ENCODE data around the gene FARS2.
"Not testable (repeated sequence)": the region's sequence is repeated elsewhere in the genome, so short reads cannot be mapped to it uniquely, and the experiment has no call there.

The FARS2 gene

DNA sequence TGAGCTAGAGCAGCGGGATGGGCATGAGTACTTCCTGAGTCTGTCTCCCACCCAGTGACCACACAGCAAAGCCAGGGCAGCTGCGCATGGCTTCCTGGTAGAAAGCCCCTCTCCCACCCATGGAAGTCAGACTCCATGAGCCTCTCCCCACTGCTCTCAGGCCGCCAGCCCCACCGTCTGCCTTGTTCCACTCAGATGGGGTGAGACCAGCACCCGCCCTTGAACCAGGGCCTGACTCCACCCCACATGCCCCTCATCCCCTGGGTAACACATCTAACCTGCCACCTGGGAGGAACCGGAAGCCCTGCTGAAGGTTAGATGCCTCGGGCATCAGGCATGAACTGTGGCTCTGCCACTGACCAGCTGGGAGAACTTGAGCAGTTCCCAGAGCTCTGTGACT is 517.6 kb downstream of the FARS2 start:
- no peak for DNase-seq

GRCh38 chr6:5781019-5781418 is 519.7 kb downstream of the FARS2 start:
- DNase-seq: no peak

- no peak for DNase-seq
These were observed 520.7 kb downstream of the FARS2 start for GRCh38 chr6:5781966-5782556.

GRCh38 chr6:5782783-5783547 is 521.7 kb downstream of the FARS2 start:
- peak; percentile 24 for DNase-seq

GRCh38 chr6:5783584-5784089 is 522.3 kb downstream of the FARS2 start:
- DNase-seq: no peak

DNA sequence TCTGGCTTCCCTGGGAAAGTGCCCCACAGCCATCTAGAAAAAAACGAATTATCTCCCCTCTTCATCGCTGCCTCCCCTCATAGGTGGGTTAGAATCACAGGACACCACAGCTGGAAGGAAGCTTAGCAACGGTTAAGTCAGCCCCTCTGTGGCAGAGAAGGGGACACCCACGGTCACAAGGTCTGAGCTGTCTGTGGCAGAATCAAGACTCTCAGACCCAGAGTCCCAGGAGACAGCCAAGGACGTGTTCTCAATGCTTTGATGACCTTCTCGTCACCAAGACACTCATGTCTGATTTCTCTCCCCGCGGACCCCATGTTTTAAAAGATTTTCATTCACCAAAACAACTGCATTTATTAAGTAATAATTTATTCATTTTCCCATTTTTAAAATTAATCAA is 523.9 kb downstream of the FARS2 start:
- DNase-seq: no peak

DNA sequence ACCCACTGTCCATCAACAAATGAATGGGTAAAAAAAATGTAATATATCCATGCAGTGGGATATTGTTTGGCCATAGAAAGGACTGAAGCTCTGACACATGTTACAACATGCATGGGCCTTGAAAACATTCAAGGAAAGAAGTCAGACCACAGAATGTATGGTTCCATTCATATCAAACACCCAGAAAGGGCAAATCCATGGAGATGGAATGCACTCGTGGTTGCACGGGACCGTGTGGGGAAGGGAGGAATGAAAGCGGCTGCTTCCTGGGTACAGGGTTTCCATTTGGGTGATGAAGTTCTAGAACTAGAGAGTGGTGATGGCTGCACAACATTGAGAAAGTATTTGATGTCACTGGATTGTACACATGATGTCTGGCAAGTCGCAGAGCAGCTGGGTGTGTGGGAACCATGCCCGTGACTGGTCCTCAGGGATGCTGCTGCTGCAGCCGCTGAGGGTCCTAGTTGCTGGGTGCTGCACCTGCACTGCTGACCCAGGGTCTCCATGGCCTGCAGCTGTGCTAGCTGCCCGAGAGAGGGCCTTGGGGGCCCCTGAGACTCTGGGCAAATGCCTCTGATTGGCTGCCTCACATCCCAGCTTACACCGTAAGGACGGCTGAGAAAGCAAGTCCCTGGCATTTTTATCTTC is 525.1 kb downstream of the FARS2 start:
- DNase-seq: no peak

DNA sequence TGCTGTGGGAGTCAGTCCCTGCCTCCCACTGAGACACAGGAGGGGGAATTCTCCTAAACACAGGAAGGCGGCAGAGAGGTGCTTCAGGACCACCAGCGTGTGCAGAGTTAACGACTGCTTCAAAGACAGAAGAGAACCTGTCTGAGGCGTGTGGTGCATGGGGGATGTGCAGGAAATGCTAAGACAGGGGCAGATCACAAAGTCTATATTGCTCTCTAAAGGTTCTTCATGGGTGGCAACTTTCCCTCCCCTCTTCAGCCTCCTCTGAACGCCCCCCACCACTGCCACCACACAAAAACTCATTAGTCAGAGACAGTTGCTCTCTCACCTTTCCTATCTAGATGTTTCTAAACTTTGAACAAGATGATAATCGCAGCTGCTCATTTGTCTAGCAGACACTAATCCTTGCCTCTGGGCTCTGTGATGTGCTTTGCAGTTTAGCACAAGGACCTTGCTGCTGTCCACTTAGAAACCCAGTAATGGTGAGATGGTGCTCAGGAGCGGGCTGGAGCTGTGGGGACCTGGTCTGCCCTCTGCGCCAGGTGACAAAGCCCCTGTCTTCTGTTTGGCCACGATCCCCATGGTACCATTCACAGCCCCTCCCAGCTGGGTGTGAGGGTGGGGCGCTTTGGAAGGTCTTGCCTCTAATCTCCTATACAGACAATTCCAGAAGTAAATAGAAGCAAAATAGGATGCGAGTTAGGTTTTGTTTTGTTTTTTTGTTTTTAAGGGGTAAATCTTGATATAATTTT is 525.8 kb downstream of the FARS2 start:
- DNase-seq: no peak

GRCh38 chr6:5789426-5789825 is 528.1 kb downstream of the FARS2 start:
- DNase-seq: not testable (repeated sequence)

DNA sequence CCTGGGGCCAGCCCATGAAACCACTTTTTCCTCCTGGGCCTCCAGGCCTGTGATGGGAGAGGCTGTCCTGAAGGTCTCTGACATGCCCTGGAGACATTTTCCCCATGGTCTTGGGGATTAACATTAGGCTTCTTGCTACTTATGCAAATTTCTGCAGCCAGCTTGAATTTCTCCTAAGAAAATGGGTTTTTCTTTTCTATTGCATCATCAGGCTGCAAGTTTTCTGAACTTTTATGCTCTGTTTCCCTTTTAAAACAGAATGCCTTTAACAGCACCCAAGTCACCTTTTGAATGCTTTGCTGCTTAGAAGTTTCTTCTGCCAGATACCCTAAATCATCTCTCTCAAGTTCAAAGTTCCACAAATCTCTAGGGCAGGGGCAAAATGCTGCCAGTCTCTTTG is 535.2 kb downstream of the FARS2 start:
- DNase-seq: not testable (repeated sequence)

- not testable (repeated sequence) for DNase-seq
These were observed 545.1 kb downstream of the FARS2 start for GRCh38 chr6:5806406-5806805.

DNA sequence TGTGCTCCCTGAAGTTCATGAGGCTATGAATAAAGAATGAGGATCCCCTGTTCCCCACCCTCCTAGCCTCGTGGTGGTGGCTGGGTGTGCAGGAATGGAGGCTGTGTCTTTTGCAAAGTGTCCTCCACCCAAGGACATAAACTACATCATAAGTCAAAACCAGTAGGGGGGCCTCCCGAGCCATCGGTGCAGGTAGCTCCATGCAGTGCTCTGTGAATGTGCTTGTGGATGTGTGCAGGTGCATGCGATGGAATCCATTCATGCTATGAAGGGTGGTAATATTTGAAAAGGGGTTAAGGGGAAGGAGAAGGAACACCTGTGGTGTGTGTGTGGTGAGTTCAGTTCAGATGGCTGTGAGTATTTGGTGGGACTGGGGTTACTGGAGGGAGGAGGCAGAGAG is 548.1 kb downstream of the FARS2 start:
- DNase-seq: no peak

DNA sequence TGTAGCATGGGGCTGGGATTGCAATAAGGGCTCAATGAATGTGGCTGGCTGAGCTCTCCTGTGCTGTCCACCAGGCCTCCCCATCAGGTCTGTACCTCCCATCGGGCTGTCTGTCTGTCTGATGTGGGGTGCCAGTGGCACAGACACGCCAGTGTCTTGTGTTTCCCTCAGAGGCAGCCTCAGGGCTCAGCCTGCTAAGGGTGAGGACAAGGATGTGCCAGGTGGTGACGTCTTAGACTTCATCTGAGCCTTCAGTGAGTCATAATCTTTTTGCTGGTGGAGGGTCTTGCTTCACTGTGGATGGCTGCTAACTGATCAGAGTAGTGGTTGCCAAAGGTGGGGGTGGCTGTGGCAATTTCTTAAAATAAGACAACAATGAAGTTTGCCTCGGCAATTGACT is 550.7 kb downstream of the FARS2 start:
- DNase-seq: no peak

DNA sequence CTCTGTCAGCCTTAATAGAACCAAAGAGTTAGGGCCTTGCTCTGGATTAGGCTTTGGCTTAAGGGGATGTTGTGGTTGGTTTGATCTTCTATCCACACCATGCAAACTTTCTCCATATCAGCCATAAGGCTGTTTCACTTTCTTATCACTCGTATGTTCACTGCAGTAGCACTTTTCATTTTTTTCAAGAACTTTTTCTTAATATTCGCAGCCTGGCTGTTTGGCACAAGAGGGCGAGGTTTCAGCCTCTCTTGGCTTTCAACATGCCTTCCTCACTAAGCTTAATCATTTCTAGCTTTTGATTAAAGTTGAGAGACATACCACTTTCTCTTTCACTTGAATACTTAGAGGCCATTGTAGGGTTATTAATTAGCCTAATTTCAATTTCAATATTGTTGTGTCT is 552.3 kb downstream of the FARS2 start:
- DNase-seq: no peak

DNA sequence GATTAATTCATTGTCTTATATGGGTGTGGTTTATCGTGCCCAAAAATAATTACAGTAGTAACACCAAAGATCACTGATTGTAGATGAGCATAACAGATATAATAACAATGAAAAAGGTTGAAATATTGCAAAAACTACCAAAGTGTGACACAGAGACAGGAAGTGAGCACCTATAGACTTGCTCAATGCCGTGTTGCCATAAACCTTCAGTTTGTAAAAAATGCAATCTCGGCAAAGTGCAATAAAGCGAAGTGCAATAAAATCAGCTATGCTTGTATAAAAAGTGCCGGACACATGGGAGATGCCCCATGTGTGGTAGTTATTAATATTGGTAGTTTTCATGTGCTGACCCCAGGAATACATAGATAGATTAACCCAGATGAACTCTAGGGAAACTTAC is 552.8 kb downstream of the FARS2 start:
- no peak for DNase-seq

GRCh38 chr6:5814901-5815300 is 553.6 kb downstream of the FARS2 start:
- no peak for DNase-seq

GRCh38 chr6:5817869-5818268 is 556.6 kb downstream of the FARS2 start:
- no peak for DNase-seq

DNA sequence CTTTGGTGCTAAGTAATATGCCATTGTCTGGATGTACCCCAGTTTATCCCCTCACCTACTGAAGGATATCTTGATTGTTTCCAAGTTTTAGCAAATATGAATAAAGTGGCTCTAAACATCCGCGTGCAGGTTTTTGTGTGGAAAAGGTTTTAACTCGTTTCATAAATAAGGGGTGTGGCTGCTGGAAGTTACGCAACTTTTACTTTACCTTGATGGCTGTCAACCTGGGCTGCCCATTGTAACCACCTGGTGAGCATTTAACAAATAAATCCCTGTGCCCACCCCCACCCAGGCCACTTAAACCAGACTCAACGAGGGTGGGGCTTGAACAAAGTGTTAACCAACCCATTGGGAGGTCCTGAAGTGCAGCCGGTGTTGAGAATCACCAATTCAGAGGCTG is 557.6 kb downstream of the FARS2 start:
- no peak for DNase-seq

Data from NCI-H774 (cell line).